HG03469 (cell line): Measurements from ENCODE around the gene HOMEZ.
"Not testable (repeated sequence)": the region's sequence is repeated elsewhere in the genome, so short reads cannot be mapped to it uniquely, and the experiment has no call there.

Experiments
- ATAC-seq: cut with Tn5 transposase; IDR thresholded peaks from one replicate; pipeline ENCODE4 v1.9.1; 2021; ENCODE audit warnings: mild to moderate bottlenecking, moderate library complexity, moderate number of reproducible peaks; ENCODE audit not compliant: unreplicated experiment

Gene HOMEZ

DNA sequence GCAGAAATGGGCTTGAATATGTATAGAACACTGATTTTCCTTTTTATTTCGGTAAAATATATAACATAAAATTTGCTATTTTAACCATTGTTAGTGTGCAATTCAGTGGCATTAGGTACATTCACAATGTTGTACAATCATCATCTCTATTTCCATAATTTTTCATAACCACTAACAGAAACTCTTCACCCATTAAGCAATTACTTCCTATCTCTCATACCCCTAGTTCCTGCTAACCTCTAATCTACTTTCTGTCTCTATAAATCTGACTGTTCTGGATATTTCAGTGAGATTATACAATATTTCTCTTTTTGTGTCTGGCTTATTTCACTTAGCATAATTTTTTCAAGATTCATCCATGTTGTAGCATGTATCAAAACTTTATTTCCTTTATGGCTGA lies 57.1 kb downstream of the HOMEZ start:
- no peak for ATAC-seq

DNA sequence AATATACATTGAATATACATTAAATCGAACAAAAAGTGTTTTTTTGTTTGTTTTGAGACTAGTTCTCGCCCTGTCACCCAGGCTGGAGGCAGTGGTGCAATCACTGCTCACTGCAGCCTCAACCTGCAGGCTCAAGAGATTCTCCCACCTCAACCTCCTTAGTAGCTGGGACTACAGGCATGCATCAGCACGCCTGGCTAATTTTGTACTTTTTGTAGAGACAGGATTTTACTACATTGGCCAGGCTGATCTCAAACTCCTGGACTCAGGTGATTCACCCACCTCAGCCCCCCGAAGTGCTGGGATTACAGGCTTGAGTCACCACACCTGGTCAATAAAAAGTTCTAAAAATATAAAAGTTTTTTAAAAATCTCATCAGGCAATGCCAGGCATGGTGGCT lies 58.4 kb downstream of the HOMEZ start:
- no peak for ATAC-seq

DNA sequence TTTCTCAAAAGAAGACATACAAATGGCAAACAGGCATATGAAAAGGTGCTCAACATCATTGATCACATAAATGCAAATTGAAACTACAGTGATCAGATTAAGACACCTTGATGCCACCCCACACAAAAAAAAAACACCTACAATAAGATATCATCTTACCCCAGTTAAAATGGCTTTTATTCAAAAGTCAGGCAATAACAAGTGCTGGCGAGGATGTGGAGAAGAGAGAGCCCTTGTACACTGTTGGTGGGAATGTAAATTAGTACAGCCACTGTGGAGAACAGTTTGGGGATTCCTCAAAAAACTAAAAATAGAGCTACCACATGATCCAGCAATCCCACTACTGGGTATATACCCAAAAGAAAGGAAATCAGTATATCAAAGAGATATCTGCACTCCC lies 61.0 kb downstream of the HOMEZ start:
- not testable (repeated sequence) for ATAC-seq
